ENCODE data around the gene LENG1.

LENG1 gene

GRCh38 chr19:54137699-54138488 is 21.6 kb downstream of the LENG1 start, which contains the start of gene CNOT3:
CNOT3 (plus strand) TSS chr19:54137762; CDS start chr19:54142979, 5,217 bp downstream.
- DNase-seq, result no peak

DNA sequence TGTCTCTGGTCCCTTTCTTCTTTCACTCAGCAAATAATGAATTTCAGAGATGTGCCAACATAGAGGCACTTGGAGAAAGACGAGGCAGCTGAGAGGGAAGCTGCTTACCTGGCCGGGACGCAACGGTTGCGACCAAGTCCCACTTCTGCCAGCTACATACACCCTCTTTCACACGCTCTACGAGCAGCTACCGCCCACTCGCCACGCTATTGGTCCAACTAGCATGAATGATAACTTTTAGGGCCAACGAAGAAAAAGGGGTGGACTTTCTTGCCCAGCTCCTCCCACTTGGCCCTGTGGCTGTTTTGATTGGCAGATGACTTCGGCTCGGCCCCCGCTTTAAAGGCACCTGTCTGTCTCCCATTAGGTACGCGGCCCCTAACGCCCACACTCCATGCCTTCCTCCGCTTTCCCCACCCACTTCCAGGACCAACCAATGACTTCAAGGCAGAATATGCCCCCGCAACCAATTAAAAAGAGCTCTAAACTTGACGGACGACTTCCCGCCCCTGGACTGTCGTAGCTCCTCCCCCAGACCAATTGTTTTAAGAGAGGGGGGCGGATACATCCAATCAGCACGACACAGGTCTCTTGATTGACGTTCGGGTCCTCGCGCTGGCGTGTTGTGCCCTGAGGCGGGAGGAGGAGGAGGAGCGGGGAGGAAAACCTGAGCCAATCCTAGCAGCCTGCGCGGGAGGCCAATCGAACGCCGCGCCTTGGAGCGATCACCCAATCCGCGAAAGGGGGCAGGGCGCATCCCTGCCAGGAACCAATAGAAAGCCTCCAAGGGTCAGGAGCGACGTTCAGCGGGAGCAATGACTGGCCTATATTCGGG is 22.4 kb downstream of the LENG1 start:
- DNase-seq, result peak; percentile 100

GRCh38 chr19:54136086-54136863 is 23.2 kb downstream of the LENG1 start:
- no peak for DNase-seq

DNA sequence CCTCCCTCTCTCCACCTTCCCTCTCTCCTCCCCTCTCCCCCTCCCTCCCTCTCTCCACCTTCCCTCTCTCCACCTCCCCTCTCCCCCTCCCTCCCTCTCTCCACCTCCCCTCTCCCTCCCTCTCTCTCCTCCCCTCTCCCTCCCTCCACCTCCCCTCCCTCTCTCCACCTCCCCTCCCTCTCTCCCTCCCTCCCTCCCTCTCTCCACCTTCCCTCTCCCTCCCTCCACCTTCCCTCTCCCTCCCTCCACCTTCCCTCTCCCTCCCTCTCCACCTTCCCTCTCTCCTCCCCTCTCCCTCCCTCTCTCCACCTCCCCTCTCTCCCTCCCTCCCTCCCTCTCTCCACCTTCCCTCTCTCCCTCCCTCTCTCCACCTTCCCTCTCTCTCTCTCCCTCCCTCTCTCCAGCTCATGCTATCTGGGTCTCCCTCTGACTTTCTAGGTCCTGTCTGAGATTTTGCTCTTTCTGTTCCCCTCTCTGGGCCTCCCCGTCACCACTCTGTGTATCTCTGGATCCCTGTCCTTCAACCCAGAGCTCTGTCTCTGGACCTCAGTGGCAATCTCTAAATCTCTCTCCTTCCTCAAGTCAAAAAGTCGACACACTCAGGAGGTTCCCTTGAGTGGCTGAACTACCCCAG is 25.4 kb downstream of the LENG1 start:
- no peak for DNase-seq

DNA sequence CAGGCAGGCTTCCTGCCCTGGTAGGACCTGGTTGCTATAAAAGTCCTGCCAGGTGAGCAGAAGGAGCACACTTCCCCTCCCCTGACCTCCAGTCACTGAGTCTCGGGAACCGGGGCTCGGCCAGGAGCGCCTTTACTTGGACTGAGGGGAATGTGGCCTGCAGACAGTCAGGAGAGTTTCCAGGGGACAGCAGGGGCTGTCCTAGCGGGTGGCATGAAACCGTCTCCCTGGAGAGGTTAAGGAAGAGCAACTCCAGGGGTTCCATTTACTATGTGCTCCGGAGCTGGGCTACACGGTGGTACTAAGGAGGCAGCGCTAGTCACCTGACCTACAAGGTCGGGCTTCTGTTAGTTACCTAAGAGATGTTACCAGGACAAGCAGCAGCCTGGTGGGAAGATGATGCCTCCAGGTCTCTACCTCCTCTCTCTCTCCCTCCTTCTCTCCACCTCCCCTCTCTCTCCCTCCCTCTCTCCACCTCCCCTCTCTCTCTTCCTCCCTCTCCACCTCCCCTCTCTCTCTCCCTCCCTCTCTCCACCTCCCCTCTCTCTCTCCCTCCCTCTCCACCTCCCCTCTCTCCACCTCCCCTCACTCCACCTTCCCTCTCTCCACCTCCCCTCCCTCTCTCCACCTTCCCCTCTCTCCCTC is 26.1 kb downstream of the LENG1 start:
- no peak for DNase-seq

DNA sequence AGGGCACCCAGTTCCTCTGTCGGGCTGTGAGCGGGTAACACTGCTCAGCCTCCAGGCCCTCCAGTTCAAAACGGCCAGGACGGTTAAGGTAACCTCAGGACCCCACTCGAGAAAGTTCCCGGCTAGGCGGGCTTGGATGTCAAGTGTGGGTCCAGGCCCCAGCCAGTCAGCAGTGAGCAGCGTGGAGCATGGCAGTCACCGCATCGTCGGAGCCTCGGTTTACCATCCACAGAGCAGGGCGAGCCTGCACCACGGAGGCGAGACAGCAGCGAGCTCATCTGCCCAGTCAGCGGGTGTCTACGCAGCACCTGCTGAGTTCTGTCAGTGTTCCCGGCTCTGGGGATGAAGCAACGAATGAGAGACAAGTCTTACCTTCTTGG is 29.9 kb downstream of the LENG1 start:
- DNase-seq, result no peak

GRCh38 chr19:54128796-54129616 is 30.5 kb downstream of the LENG1 start:
- DNase-seq, result no peak

DNA sequence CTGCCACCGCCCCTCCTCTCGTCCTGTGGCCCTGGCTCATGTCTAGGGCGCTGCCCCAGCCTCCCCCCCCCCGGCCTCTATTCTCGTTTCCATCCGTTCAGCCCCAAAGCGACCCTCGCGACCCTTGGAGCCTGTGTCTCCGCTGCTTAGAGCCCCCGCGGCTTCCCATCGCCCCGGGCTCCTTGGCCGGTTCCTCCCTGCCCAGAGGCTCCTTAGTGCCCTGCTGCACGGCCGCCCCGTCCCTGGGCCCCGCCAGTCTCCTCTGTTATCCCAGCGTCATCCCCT is 31.1 kb downstream of the LENG1 start:
- no peak for DNase-seq

- no peak for DNase-seq
Observed at GRCh38 chr19:54127688-54128440, 31.7 kb downstream of the LENG1 start.

GRCh38 chr19:54125713-54126112 is 33.8 kb downstream of the LENG1 start:
- no peak for DNase-seq

- DNase-seq, result no peak
Observed at GRCh38 chr19:54124393-54124792, 35.1 kb downstream of the LENG1 start.

DNA sequence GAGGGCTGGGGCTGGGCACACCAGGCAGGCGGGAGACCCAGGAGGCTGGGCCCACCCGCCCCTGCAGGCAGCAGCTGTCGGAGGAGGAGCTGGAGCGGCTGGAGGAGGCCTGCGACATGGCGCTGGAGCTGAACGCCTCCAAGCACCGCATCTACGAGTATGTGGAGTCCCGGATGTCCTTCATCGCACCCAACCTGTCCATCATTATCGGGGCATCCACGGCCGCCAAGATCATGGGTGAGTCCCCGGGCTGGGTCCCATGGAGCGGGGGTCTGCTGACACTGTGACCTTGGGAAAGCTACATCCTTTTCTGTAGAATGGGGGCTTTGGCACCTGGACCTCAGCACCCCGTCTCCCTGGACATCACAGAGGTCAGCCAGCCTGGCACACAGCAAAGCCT is 35.8 kb downstream of the LENG1 start:
- no peak for DNase-seq

DNA sequence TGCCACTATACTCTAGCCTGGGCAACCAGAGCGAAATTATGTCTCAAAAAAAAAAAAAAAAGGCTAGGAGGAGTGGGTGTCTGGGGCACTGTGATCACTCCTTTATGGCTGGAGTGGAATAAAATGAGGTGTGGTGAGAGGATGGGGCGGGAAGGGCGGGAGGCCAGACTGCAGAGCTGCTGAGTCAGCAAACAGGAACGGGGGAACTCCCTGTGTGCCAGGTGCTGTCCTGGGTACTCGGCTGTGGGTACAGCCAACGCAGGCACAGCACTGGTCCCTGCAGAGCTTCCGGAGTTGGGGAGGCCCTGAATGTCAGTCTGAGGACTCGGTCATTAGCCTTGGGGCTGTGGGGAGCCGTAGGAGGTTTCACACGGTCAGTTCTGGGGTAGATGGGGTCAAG is 38.3 kb downstream of the LENG1 start:
- DNase-seq, result no peak

DNA sequence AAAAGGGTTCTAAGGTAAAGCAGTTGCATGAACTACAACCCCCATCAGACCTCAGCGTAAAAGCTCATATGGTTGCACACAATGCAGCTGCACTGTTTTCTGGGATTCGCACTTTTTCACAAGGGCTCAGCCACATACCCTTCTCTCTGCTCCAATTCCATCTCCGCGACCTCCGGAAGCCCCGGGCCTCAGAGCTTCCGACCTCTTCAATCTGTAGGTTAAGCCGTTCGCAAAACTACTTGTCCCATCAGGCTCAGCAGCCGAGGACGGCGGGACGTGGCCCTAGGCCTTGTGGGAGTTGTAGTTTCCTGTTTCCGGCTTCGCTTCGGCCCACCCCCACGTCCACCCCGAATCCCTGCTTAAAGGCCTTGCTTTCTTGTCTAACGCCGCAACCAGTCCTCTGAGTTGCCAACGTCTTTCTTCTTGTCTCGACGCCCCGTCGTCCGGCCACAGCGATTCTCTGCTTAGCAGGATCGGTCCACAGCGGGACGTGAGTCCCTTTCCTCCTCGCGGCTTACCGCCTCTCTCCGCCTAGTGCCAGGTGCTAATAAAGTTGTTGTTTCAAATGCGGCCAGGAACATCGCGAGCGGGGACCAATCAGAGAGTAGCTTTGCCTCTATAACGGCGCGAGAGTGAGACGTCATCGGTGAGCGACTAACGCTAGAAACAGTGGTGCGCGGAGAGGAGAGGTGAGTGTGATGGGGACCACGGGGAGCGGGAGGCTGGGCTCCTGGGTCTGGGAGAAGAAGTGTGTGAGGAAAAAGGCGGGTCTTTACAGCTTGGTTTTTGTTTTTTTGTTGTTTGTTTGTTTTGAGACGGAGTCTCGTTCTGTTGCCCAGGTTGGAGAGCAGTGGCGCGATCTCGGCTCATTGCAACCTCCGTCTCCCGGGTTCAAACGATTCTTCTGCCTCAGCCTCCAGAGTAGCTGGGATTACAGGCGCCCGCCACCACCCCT is 44.1 kb downstream of the LENG1 start, which contains the start of the genes PRPF31 and TFPT:
PRPF31 (plus strand) TSS at position 646 of the 955 bp plus-strand sequence. CDS start 2,525 bp downstream, outside the sequence.
TFPT (minus strand) TSS at position 549 of the 955 bp plus-strand sequence; CDS start at position 161, 388 bp downstream.
- peak; percentile 98 for DNase-seq

DNA sequence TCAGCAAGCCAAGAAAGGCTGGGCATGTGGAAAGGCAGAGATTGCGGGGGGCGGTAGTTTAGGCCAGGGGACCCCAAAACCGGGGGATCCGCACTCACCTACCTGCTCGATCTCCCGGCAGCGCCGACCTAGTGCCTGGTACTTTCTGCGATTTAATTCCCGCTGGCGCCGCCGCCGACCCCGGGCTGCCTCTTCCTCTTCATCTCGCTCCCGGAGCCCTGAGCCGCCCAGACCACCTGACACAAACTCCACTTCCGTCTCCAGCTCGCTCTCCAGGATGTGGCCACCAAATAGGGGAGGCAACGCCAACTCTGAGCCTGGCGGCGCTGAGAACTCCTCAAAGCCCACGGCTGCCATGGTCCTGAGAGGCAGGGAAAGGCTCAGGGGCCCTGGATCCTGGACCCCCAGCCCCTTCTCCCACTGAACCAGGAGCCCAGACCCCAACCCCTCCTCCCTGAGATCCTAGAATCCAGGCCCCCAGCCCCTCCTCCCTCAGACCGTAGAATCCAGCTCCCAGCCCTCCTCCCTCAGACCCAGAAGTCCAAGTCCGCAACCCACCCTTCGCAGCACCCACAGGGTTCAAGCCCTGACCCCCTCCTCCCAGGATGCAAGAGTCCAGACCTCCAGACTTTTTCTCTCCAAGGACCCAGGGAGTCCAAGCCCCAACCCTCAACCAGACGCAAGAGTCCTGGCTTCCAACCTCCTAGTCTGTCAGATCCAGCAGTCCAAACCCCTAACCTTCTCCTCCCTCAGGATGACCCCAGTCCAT is 45.0 kb downstream of the LENG1 start:
- peak; percentile 73 for DNase-seq

DNA sequence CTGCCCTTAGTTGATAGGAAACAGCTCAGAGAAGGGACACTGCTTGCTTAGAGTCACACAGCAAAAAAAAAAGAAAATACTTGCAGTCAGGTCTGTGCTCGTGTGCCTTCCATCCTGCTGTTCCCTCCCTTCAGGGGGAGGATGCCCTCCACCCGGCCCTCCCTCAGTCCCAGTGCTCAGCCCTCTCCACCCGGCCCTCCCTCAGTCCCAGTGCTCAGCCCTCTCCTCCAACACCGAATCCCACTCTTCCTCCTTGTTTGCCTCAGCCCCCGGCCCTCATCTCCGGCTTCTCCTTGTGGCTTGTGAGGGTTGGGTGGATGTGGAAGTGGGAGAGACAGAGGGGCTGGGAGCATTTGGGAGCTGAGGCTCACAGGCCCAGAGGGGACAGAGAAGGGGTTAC is 49.9 kb downstream of the LENG1 start:
- DNase-seq, result no peak

- no peak for DNase-seq
Observed at GRCh38 chr19:54108496-54108895, 51.0 kb downstream of the LENG1 start.

- DNase-seq, result no peak
Observed at GRCh38 chr19:54107876-54108490, 51.5 kb downstream of the LENG1 start.

Measured in activated CD4-positive, alpha-beta T cell treated with anti-CD3 and anti-CD28 coated beads, Interleukin-2, amount 50 U/mL, for 16 hours (primary cell).